Measurements from ENCODE around the gene REX1BD.
A peak's percentile ranks its signal among the peaks of the same experiment; 100 is the strongest.
"Not testable (repeated sequence)": the region's sequence is repeated elsewhere in the genome, so short reads cannot be mapped to it uniquely, and the experiment has no call there.

REX1BD gene

GRCh38 chr19:18594824-18595373, 6.3 kb downstream of the REX1BD start:
- 0 out of 2 replicates have a peak overlapping the region, but pooled peaks have one; percentile 59 for H3K9ac ChIP-seq (ENCODE audit: low read depth, low read length)
- H3K27me3 ChIP-seq (ENCODE audit: insufficient read depth, low read length), result peaks cover 12% of the 10 kb centered on the region
- WGBS, result 34% methylated on average over 26 of the region's 26 CpGs
- H3K36me3 ChIP-seq (ENCODE audit: insufficient read depth, low read length), result peaks cover 4% of the 10 kb centered on the region; the same call in 1 of the 2 replicates
- H3K9me3 ChIP-seq (ENCODE audit: insufficient read depth, low read depth, low read length), result no peaks in the 10 kb centered on the region
- H3K4me1 ChIP-seq (ENCODE audit: insufficient read depth, low read length), result peaks cover 14% of the 10 kb centered on the region
- no peak overlapping the region; the same call in 1 of the 2 replicates for H3K27ac ChIP-seq (ENCODE audit: low read depth, low read length)
- H3K4me3 ChIP-seq (ENCODE audit: low read length), result peak overlapping the region; percentile 42

- Histone ChIP-seq H3K9ac (ENCODE audit: low read depth, low read length) (no peak overlapping the region), H3K9me3 (ENCODE audit: insufficient read depth, low read depth, low read length) (no peaks in the 10 kb centered on the region), H3K4me3 (ENCODE audit: low read length) (no peak overlapping the region), H3K27me3 (ENCODE audit: insufficient read depth, low read length) (peaks cover 13% of the 10 kb centered on the region), H3K36me3 (ENCODE audit: insufficient read depth, low read length) (peaks cover 4% of the 10 kb centered on the region; the same call in 1 of the 2 replicates), H3K4me1 (ENCODE audit: insufficient read depth, low read length) (peaks cover 14% of the 10 kb centered on the region), H3K27ac (ENCODE audit: low read depth, low read length) (no peak overlapping the region)
- 75% methylated on average over 6 of the region's 6 CpGs for WGBS
Observed at GRCh38 chr19:18595475-18595874, 6.9 kb downstream of the REX1BD start.

GRCh38 chr19:18596752-18597157, 8.2 kb downstream of the REX1BD start:
- WGBS, result 68% methylated on average over 21 of the region's 21 CpGs
- no peak overlapping the region for H3K9ac ChIP-seq (ENCODE audit: low read depth, low read length)
- H3K27ac ChIP-seq (ENCODE audit: low read depth, low read length), result no peak overlapping the region
- no peaks in the 10 kb centered on the region for H3K9me3 ChIP-seq (ENCODE audit: insufficient read depth, low read depth, low read length)
- peaks cover 14% of the 10 kb centered on the region for H3K4me1 ChIP-seq (ENCODE audit: insufficient read depth, low read length)
- H3K27me3 ChIP-seq (ENCODE audit: insufficient read depth, low read length), result peaks cover 22% of the 10 kb centered on the region
- H3K36me3 ChIP-seq (ENCODE audit: insufficient read depth, low read length), result no peaks in the 10 kb centered on the region; the same call in 1 of the 2 replicates
- H3K4me3 ChIP-seq (ENCODE audit: low read length), result no peak overlapping the region

GRCh38 chr19:18597809-18598660, 9.4 kb downstream of the REX1BD start:
- Histone ChIP-seq H3K27me3 (ENCODE audit: insufficient read depth, low read length) (peaks cover 35% of the 10 kb centered on the region), H3K9ac (ENCODE audit: low read depth, low read length) (no peak overlapping the region), H3K36me3 (ENCODE audit: insufficient read depth, low read length) (no peaks in the 10 kb centered on the region), H3K4me1 (ENCODE audit: insufficient read depth, low read length) (peaks cover 14% of the 10 kb centered on the region), H3K4me3 (ENCODE audit: low read length) (no peak overlapping the region), H3K9me3 (ENCODE audit: insufficient read depth, low read depth, low read length) (no peaks in the 10 kb centered on the region), H3K27ac (ENCODE audit: low read depth, low read length) (no peak overlapping the region)
- 67% methylated on average over 23 of the region's 25 CpGs for WGBS

GRCh38 chr19:18599485-18599884, 10.9 kb downstream of the REX1BD start:
- Histone ChIP-seq H3K27ac (ENCODE audit: low read depth, low read length) (no peak overlapping the region), H3K27me3 (ENCODE audit: insufficient read depth, low read length) (peaks cover 49% of the 10 kb centered on the region), H3K9ac (ENCODE audit: low read depth, low read length) (no peak overlapping the region), H3K4me1 (ENCODE audit: insufficient read depth, low read length) (peaks cover 16% of the 10 kb centered on the region), H3K4me3 (ENCODE audit: low read length) (no peak overlapping the region), H3K36me3 (ENCODE audit: insufficient read depth, low read length) (no peaks in the 10 kb centered on the region), H3K9me3 (ENCODE audit: insufficient read depth, low read depth, low read length) (no peaks in the 10 kb centered on the region)
- 91% methylated on average over 20 of the region's 20 CpGs for WGBS

- Histone ChIP-seq H3K4me1 (ENCODE audit: insufficient read depth, low read length) (peaks cover 18% of the 10 kb centered on the region), H3K27me3 (ENCODE audit: insufficient read depth, low read length) (peaks cover 63% of the 10 kb centered on the region)
- not testable (repeated sequence) for H3K9ac ChIP-seq (ENCODE audit: low read depth, low read length); H3K4me3 ChIP-seq (ENCODE audit: low read length); H3K9me3 ChIP-seq (ENCODE audit: insufficient read depth, low read depth, low read length); H3K36me3 ChIP-seq (ENCODE audit: insufficient read depth, low read length); H3K27ac ChIP-seq (ENCODE audit: low read depth, low read length)
- 95% methylated on average over 15 of the region's 15 CpGs for WGBS
Observed at GRCh38 chr19:18600692-18601397, 12.2 kb downstream of the REX1BD start.

GRCh38 chr19:18601875-18602274, 13.3 kb downstream of the REX1BD start:
- Histone ChIP-seq H3K27me3 (ENCODE audit: insufficient read depth, low read length) (peaks cover 70% of the 10 kb centered on the region), H3K27ac (ENCODE audit: low read depth, low read length) (no peak overlapping the region), H3K4me1 (ENCODE audit: insufficient read depth, low read length) (peaks cover 17% of the 10 kb centered on the region), H3K9me3 (ENCODE audit: insufficient read depth, low read depth, low read length) (peaks cover 2% of the 10 kb centered on the region; the same call in 1 of the 2 replicates), H3K9ac (ENCODE audit: low read depth, low read length) (no peak overlapping the region), H3K36me3 (ENCODE audit: insufficient read depth, low read length) (no peaks in the 10 kb centered on the region), H3K4me3 (ENCODE audit: low read length) (no peak overlapping the region)
- 82% methylated on average over 4 of the region's 4 CpGs for WGBS

GRCh38 chr19:18603255-18603957, 14.8 kb downstream of the REX1BD start:
- peaks cover 2% of the 10 kb centered on the region; the same call in 1 of the 2 replicates for H3K9me3 ChIP-seq (ENCODE audit: insufficient read depth, low read depth, low read length)
- no peak overlapping the region for H3K9ac ChIP-seq (ENCODE audit: low read depth, low read length)
- H3K4me1 ChIP-seq (ENCODE audit: insufficient read depth, low read length), result peaks cover 11% of the 10 kb centered on the region
- peak overlapping the region; percentile 35 for H3K4me3 ChIP-seq (ENCODE audit: low read length)
- H3K27ac ChIP-seq (ENCODE audit: low read depth, low read length), result no peak overlapping the region
- WGBS, result 4% methylated on average over 32 of the region's 32 CpGs
- H3K36me3 ChIP-seq (ENCODE audit: insufficient read depth, low read length), result no peaks in the 10 kb centered on the region
- H3K27me3 ChIP-seq (ENCODE audit: insufficient read depth, low read length), result peaks cover 85% of the 10 kb centered on the region

- Histone ChIP-seq H3K4me1 (ENCODE audit: insufficient read depth, low read length) (peaks cover 12% of the 10 kb centered on the region), H3K9me3 (ENCODE audit: insufficient read depth, low read depth, low read length) (peaks cover 2% of the 10 kb centered on the region; the same call in 1 of the 2 replicates), H3K9ac (ENCODE audit: low read depth, low read length) (no peak overlapping the region), H3K27ac (ENCODE audit: low read depth, low read length) (no peak overlapping the region), H3K4me3 (ENCODE audit: low read length) (0 out of 2 replicates have a peak overlapping the region, but pooled peaks have one; percentile 19), H3K36me3 (ENCODE audit: insufficient read depth, low read length) (no peaks in the 10 kb centered on the region), H3K27me3 (ENCODE audit: insufficient read depth, low read length) (peaks cover 88% of the 10 kb centered on the region)
- 5% methylated on average over 25 of the region's 26 CpGs for WGBS
Observed at GRCh38 chr19:18603958-18604819, 15.6 kb downstream of the REX1BD start.

- Histone ChIP-seq H3K9me3 (ENCODE audit: insufficient read depth, low read depth, low read length) (peaks cover 2% of the 10 kb centered on the region; the same call in 1 of the 2 replicates), H3K27ac (ENCODE audit: low read depth, low read length) (no peak overlapping the region), H3K4me1 (ENCODE audit: insufficient read depth, low read length) (peaks cover 17% of the 10 kb centered on the region), H3K9ac (ENCODE audit: low read depth, low read length) (no peak overlapping the region), H3K36me3 (ENCODE audit: insufficient read depth, low read length) (no peaks in the 10 kb centered on the region), H3K4me3 (ENCODE audit: low read length) (no peak overlapping the region), H3K27me3 (ENCODE audit: insufficient read depth, low read length) (peaks cover 88% of the 10 kb centered on the region)
- 21% methylated on average over 8 of the region's 10 CpGs for WGBS
Observed at GRCh38 chr19:18604820-18605159, 16.2 kb downstream of the REX1BD start.
